ENCODE data around the gene COL23A1. TPM values are rescaled to one million over a fixed set of nuclear protein-coding genes. Genes with fewer than 3 reads are reported as not detected.

The COL23A1 gene
- polyA plus RNA-seq, 1 donor from 2014 or later, result 0.18 TPM

- Mint-ChIP-seq H3K4me1 (peaks cover 0 to 3% (median 2%) of the 10 kb centered on the region in 3 donors), H3K27me3 (peaks cover 19% of the 10 kb centered on the region), H3K4me3 (no peak overlapping the region), H3K27ac (no peak overlapping the region), H3K9me3 (no peaks in the 10 kb centered on the region), H3K36me3 (peaks cover 3% of the 10 kb centered on the region)
Observed at GRCh38 chr5:178382754-178383164, 207.4 kb downstream of the COL23A1 start.

GRCh38 chr5:178381921-178382695 is 208.1 kb downstream of the COL23A1 start:
- Mint-ChIP-seq H3K4me1 (peaks cover 0 to 3% (median 2%) of the 10 kb centered on the region in 3 donors), H3K27me3 (peaks cover 19% of the 10 kb centered on the region), H3K36me3 (peaks cover 3% of the 10 kb centered on the region), H3K27ac (no peak overlapping the region), H3K9me3 (no peaks in the 10 kb centered on the region), H3K4me3 (no peak overlapping the region)

- peaks cover 0 to 3% (median 2%) of the 10 kb centered on the region in 3 donors for H3K4me1 Mint-ChIP-seq
- H3K27me3 Mint-ChIP-seq, result peaks cover 17% of the 10 kb centered on the region
- H3K27ac Mint-ChIP-seq, result no peak overlapping the region
- H3K36me3 Mint-ChIP-seq, result peaks cover 3% of the 10 kb centered on the region
- H3K9me3 Mint-ChIP-seq, result no peaks in the 10 kb centered on the region
- no peak overlapping the region for H3K4me3 Mint-ChIP-seq
Observed at GRCh38 chr5:178381206-178381605, 209.0 kb downstream of the COL23A1 start.

GRCh38 chr5:178380541-178381074 is 209.6 kb downstream of the COL23A1 start:
- H3K27me3 Mint-ChIP-seq, result peaks cover 15% of the 10 kb centered on the region
- H3K4me3 Mint-ChIP-seq, result peak overlapping the region in 2 of 4 donors; percentile 5 to 70
- H3K36me3 Mint-ChIP-seq, result peaks cover 5% of the 10 kb centered on the region
- H3K27ac Mint-ChIP-seq, result no peak overlapping the region
- no peaks in the 10 kb centered on the region for H3K9me3 Mint-ChIP-seq
- H3K4me1 Mint-ChIP-seq, result peaks cover 0 to 4% (median 2%) of the 10 kb centered on the region in 3 donors

GRCh38 chr5:178380086-178380485 is 210.1 kb downstream of the COL23A1 start:
- Mint-ChIP-seq H3K27ac (no peak overlapping the region), H3K4me3 (no peak overlapping the region), H3K9me3 (no peaks in the 10 kb centered on the region), H3K4me1 (peaks cover 0 to 4% (median 2%) of the 10 kb centered on the region in 3 donors), H3K36me3 (peaks cover 5% of the 10 kb centered on the region), H3K27me3 (peaks cover 15% of the 10 kb centered on the region)

GRCh38 chr5:178378527-178379484 is 211.4 kb downstream of the COL23A1 start:
- no peaks in the 10 kb centered on the region for H3K9me3 Mint-ChIP-seq
- H3K4me1 Mint-ChIP-seq, result peaks cover 0 to 4% (median 2%) of the 10 kb centered on the region in 3 donors
- H3K4me3 Mint-ChIP-seq, result no peak overlapping the region
- H3K36me3 Mint-ChIP-seq, result peaks cover 5% of the 10 kb centered on the region
- peaks cover 12% of the 10 kb centered on the region for H3K27me3 Mint-ChIP-seq
- no peak overlapping the region for H3K27ac Mint-ChIP-seq

- peaks cover 0 to 4% (median 2%) of the 10 kb centered on the region in 3 donors for H3K4me1 Mint-ChIP-seq
- H3K4me3 Mint-ChIP-seq, result no peak overlapping the region
- H3K9me3 Mint-ChIP-seq, result no peaks in the 10 kb centered on the region
- peaks cover 11% of the 10 kb centered on the region for H3K27me3 Mint-ChIP-seq
- peaks cover 5% of the 10 kb centered on the region for H3K36me3 Mint-ChIP-seq
- H3K27ac Mint-ChIP-seq, result no peak overlapping the region
Observed at GRCh38 chr5:178377583-178378270, 212.5 kb downstream of the COL23A1 start.

GRCh38 chr5:178376921-178377582 is 213.1 kb downstream of the COL23A1 start:
- H3K9me3 Mint-ChIP-seq, result no peaks in the 10 kb centered on the region
- peaks cover 6% of the 10 kb centered on the region for H3K27me3 Mint-ChIP-seq
- no peak overlapping the region for H3K4me3 Mint-ChIP-seq
- peaks cover 5% of the 10 kb centered on the region for H3K36me3 Mint-ChIP-seq
- H3K27ac Mint-ChIP-seq, result no peak overlapping the region
- peaks cover 0 to 2% (median 1%) of the 10 kb centered on the region in 3 donors for H3K4me1 Mint-ChIP-seq

- H3K36me3 Mint-ChIP-seq, result peaks cover 2% of the 10 kb centered on the region
- H3K9me3 Mint-ChIP-seq, result no peaks in the 10 kb centered on the region
- H3K27ac Mint-ChIP-seq, result no peak overlapping the region
- H3K4me3 Mint-ChIP-seq, result no peak overlapping the region
- peaks cover 6% of the 10 kb centered on the region for H3K27me3 Mint-ChIP-seq
- peaks cover 0 to 2% (median 0%) of the 10 kb centered on the region in 3 donors for H3K4me1 Mint-ChIP-seq
Observed at GRCh38 chr5:178375348-178375747, 214.8 kb downstream of the COL23A1 start.

- H3K4me3 Mint-ChIP-seq, result no peak overlapping the region
- H3K27ac Mint-ChIP-seq, result no peak overlapping the region
- H3K27me3 Mint-ChIP-seq, result peaks cover 10% of the 10 kb centered on the region
- H3K4me1 Mint-ChIP-seq, result peaks cover 0 to 2% (median 0%) of the 10 kb centered on the region in 3 donors
- peaks cover 0 to 6% (median 0%) of the 10 kb centered on the region in 3 donors for H3K9me3 Mint-ChIP-seq
- peaks cover 1% of the 10 kb centered on the region for H3K36me3 Mint-ChIP-seq
Observed at GRCh38 chr5:178373711-178374110, 216.5 kb downstream of the COL23A1 start.

- Mint-ChIP-seq H3K36me3 (peaks cover 1% of the 10 kb centered on the region), H3K27me3 (peaks cover 14% of the 10 kb centered on the region), H3K4me1 (peaks cover 0 to 2% (median 0%) of the 10 kb centered on the region in 3 donors), H3K9me3 (peaks cover 0 to 6% (median 0%) of the 10 kb centered on the region in 3 donors), H3K4me3 (no peak overlapping the region), H3K27ac (no peak overlapping the region)
Observed at GRCh38 chr5:178372142-178372571, 218.0 kb downstream of the COL23A1 start.

- peaks cover 0 to 2% (median 0%) of the 10 kb centered on the region in 3 donors for H3K4me1 Mint-ChIP-seq
- peaks cover 18% of the 10 kb centered on the region for H3K27me3 Mint-ChIP-seq
- H3K4me3 Mint-ChIP-seq, result no peak overlapping the region
- H3K36me3 Mint-ChIP-seq, result peaks cover 1% of the 10 kb centered on the region
- H3K9me3 Mint-ChIP-seq, result peaks cover 0 to 6% (median 0%) of the 10 kb centered on the region in 3 donors
- no peak overlapping the region for H3K27ac Mint-ChIP-seq
Observed at GRCh38 chr5:178371362-178372111, 218.7 kb downstream of the COL23A1 start.

GRCh38 chr5:178370102-178370501 is 220.1 kb downstream of the COL23A1 start:
- Mint-ChIP-seq H3K27me3 (peaks cover 19% of the 10 kb centered on the region), H3K9me3 (peaks cover 0 to 6% (median 0%) of the 10 kb centered on the region in 3 donors), H3K4me1 (no peaks in the 10 kb centered on the region), H3K27ac (no peak overlapping the region), H3K4me3 (no peak overlapping the region), H3K36me3 (no peaks in the 10 kb centered on the region)

Data from IgD-negative memory B cell (primary cell).